Midbrain (tissue), 1 donor: ENCODE measurements around the gene GGT1.
"Not testable (repeated sequence)": the region's sequence is repeated elsewhere in the genome, so short reads cannot be mapped to it uniquely, and the experiment has no call there.

Source experiments
- DNase-seq: peaks from one replicate; lab custom pipeline; 2025; lab: John Stamatoyannopoulos, UW

Gene GGT1

GRCh38 chr22:24584166-24584790 is 18.7 kb upstream of the GGT1 start:
- no peak for DNase-seq

- DNase-seq = no peak
Observed at GRCh38 chr22:24584871-24585411, 18.1 kb upstream of the GGT1 start.

- no peak for DNase-seq
Observed at GRCh38 chr22:24585461-24585860, 17.5 kb upstream of the GGT1 start.

- DNase-seq = no peak
Observed at GRCh38 chr22:24585927-24586546, 17.0 kb upstream of the GGT1 start.

- no peak for DNase-seq
Observed at GRCh38 chr22:24587251-24587650, 15.7 kb upstream of the GGT1 start.

- DNase-seq = no peak
Observed at GRCh38 chr22:24587948-24588347, 15.0 kb upstream of the GGT1 start.

- peak; percentile 91 for DNase-seq
Observed at GRCh38 chr22:24588381-24588756, 14.6 kb upstream of the GGT1 start.

GRCh38 chr22:24588757-24589481 is 14.1 kb upstream of the GGT1 start:
- no peak for DNase-seq

GRCh38 chr22:24589518-24590030 is 13.4 kb upstream of the GGT1 start:
- DNase-seq = no peak

GRCh38 chr22:24590596-24591173 is 12.3 kb upstream of the GGT1 start:
- DNase-seq = no peak

- no peak for DNase-seq
Observed at GRCh38 chr22:24591286-24591830, 11.6 kb upstream of the GGT1 start.

- DNase-seq = no peak
Observed at GRCh38 chr22:24592058-24592850, 10.7 kb upstream of the GGT1 start.

GRCh38 chr22:24592851-24593558 is 10.0 kb upstream of the GGT1 start, which contains the start of gene LRRC75B:
TSS of gene LRRC75B (minus strand) at chr22:24593073. CDS start at chr22:24593039, 34 bp downstream.
- DNase-seq = peak; percentile 67

- DNase-seq = not testable (repeated sequence)
Observed at GRCh38 chr22:24593559-24593835, 9.5 kb upstream of the GGT1 start.

- DNase-seq = no peak
Observed at GRCh38 chr22:24593836-24594568, 9.0 kb upstream of the GGT1 start.

GRCh38 chr22:24594569-24595120 is 8.3 kb upstream of the GGT1 start:
- DNase-seq = no peak

- DNase-seq = no peak
Observed at GRCh38 chr22:24595228-24595627, 7.8 kb upstream of the GGT1 start.

- DNase-seq = no peak
Observed at GRCh38 chr22:24595863-24596262, 7.1 kb upstream of the GGT1 start.

- DNase-seq = not testable (repeated sequence)
Observed at GRCh38 chr22:24597076-24597475, 5.9 kb upstream of the GGT1 start.

- no peak for DNase-seq
Observed at GRCh38 chr22:24599514-24599913, 3.5 kb upstream of the GGT1 start.
